ENCODE measurements around the gene DMD.

DMD gene

GRCh38 chrX:32496671-32497070 lies 714.7 kb downstream of the DMD start:
- CTCF ChIA-PET, result no interaction called here
- WGBS (ENCODE audit: insufficient coverage), result 96% methylated on average over 5 of the region's 6 CpGs
- POLR2A ChIA-PET, result no interaction called here

GRCh38 chrX:32495855-32496254 lies 715.5 kb downstream of the DMD start:
- Histone ChIP-seq H3K27me3 (replicated peaks in 2 of 5; ENCODE audit: control insufficient read depth in 4 of 5, insufficient read depth in 5 of 5, low read length in 4 of 5) (peaks cover 0 to 2% (median 0%) of the 10 kb centered on the region in 5 experiments), H3K36me3 (ENCODE audit: control insufficient read depth in 4 of 4, insufficient read depth in 4 of 4, low read length in 3 of 4) (no peaks in the 10 kb centered on the region), H3K9me3 (ENCODE audit: control extremely low read depth in 1 of 5, control insufficient read depth in 4 of 5, insufficient read depth in 2 of 5, low read depth in 1 of 5, low read length in 4 of 5) (no peaks in the 10 kb centered on the region), H3K27ac (ENCODE audit: insufficient read depth in 1 of 2, low read depth in 1 of 2, low read length in 2 of 2, poor library complexity in 1 of 2, severe bottlenecking in 2 of 2) (no peak overlapping the region), H3K4me3 (ENCODE audit: control insufficient read depth in 1 of 7, extremely low read depth in 1 of 7, insufficient read depth in 4 of 7, low read depth in 2 of 7, low read length in 6 of 7) (no peak overlapping the region), H3K4me1 (ENCODE audit: control extremely low read depth in 1 of 4, control insufficient read depth in 4 of 4, insufficient read depth in 4 of 4, low read length in 3 of 4) (no peaks in the 10 kb centered on the region)
- ChIA-PET POLR2A (no interaction called here), CTCF (no interaction called here)
- DNase-seq, result no peak

More at GRCh38 chrX:32496671-32497070, 714.7 kb downstream of the DMD start:
- H3K36me3 ChIP-seq (ENCODE audit: control insufficient read depth in 4 of 4, insufficient read depth in 4 of 4, low read length in 3 of 4), result no peaks in the 10 kb centered on the region
- DNase-seq, result no peak
- H3K9me3 ChIP-seq (ENCODE audit: control extremely low read depth in 1 of 5, control insufficient read depth in 4 of 5, insufficient read depth in 2 of 5, low read depth in 1 of 5, low read length in 4 of 5), result no peaks in the 10 kb centered on the region
- peaks cover 0 to 2% (median 0%) of the 10 kb centered on the region in 5 experiments for H3K27me3 ChIP-seq (replicated peaks in 2 of 5; ENCODE audit: control insufficient read depth in 4 of 5, insufficient read depth in 5 of 5, low read length in 4 of 5)
- H3K4me1 ChIP-seq (ENCODE audit: control extremely low read depth in 1 of 4, control insufficient read depth in 4 of 4, insufficient read depth in 4 of 4, low read length in 3 of 4), result no peaks in the 10 kb centered on the region
- no peak overlapping the region for H3K27ac ChIP-seq (ENCODE audit: insufficient read depth in 1 of 2, low read depth in 1 of 2, low read length in 2 of 2, poor library complexity in 1 of 2, severe bottlenecking in 2 of 2)
- H3K4me3 ChIP-seq (ENCODE audit: control insufficient read depth in 1 of 7, extremely low read depth in 1 of 7, insufficient read depth in 4 of 7, low read depth in 2 of 7, low read length in 6 of 7), result no peak overlapping the region

GRCh38 chrX:32489125-32489524 lies 722.2 kb downstream of the DMD start:
- no peaks in the 10 kb centered on the region for H3K4me1 ChIP-seq (ENCODE audit: control extremely low read depth in 1 of 4, control insufficient read depth in 4 of 4, insufficient read depth in 4 of 4, low read length in 3 of 4)
- peaks cover 0 to 4% (median 0%) of the 10 kb centered on the region in 5 experiments for H3K27me3 ChIP-seq (replicated peaks in 2 of 5; ENCODE audit: control insufficient read depth in 4 of 5, insufficient read depth in 5 of 5, low read length in 4 of 5)
- DNase-seq, result no peak
- WGBS (ENCODE audit: insufficient coverage), result 100% methylated on average over 1 of the region's 3 CpGs
- no peak overlapping the region for H3K4me3 ChIP-seq (ENCODE audit: control insufficient read depth in 1 of 7, extremely low read depth in 1 of 7, insufficient read depth in 4 of 7, low read depth in 2 of 7, low read length in 6 of 7)
- ChIA-PET POLR2A (no interaction called here), CTCF (no interaction called here)
- no peak overlapping the region for H3K27ac ChIP-seq (ENCODE audit: insufficient read depth in 1 of 2, low read depth in 1 of 2, low read length in 2 of 2, poor library complexity in 1 of 2, severe bottlenecking in 2 of 2)
- H3K36me3 ChIP-seq (ENCODE audit: control insufficient read depth in 4 of 4, insufficient read depth in 4 of 4, low read length in 3 of 4), result no peaks in the 10 kb centered on the region
- H3K9me3 ChIP-seq (ENCODE audit: control extremely low read depth in 1 of 5, control insufficient read depth in 4 of 5, insufficient read depth in 2 of 5, low read depth in 1 of 5, low read length in 4 of 5), result no peaks in the 10 kb centered on the region

GRCh38 chrX:32483534-32484136 lies 727.7 kb downstream of the DMD start:
- ChIA-PET POLR2A (no interaction called here), CTCF (no interaction called here)
- Histone ChIP-seq H3K27me3 (replicated peaks in 2 of 5; ENCODE audit: control insufficient read depth in 4 of 5, insufficient read depth in 5 of 5, low read length in 4 of 5) (peaks cover 0 to 4% (median 0%) of the 10 kb centered on the region in 5 experiments), H3K4me1 (ENCODE audit: control extremely low read depth in 1 of 4, control insufficient read depth in 4 of 4, insufficient read depth in 4 of 4, low read length in 3 of 4) (no peaks in the 10 kb centered on the region), H3K9me3 (ENCODE audit: control extremely low read depth in 1 of 5, control insufficient read depth in 4 of 5, insufficient read depth in 2 of 5, low read depth in 1 of 5, low read length in 4 of 5) (no peaks in the 10 kb centered on the region), H3K36me3 (ENCODE audit: control insufficient read depth in 4 of 4, insufficient read depth in 4 of 4, low read length in 3 of 4) (no peaks in the 10 kb centered on the region), H3K27ac (ENCODE audit: insufficient read depth in 1 of 2, low read depth in 1 of 2, low read length in 2 of 2, poor library complexity in 1 of 2, severe bottlenecking in 2 of 2) (no peak overlapping the region), H3K4me3 (ENCODE audit: control insufficient read depth in 1 of 7, extremely low read depth in 1 of 7, insufficient read depth in 4 of 7, low read depth in 2 of 7, low read length in 6 of 7) (no peak overlapping the region)
- WGBS (ENCODE audit: insufficient coverage), result no CpG with 5 or more reads among the region's 3 CpGs
- no peak for DNase-seq

- 83% methylated on average over 1 of the region's 2 CpGs for WGBS (ENCODE audit: insufficient coverage)
- Histone ChIP-seq H3K27me3 (replicated peaks in 2 of 5; ENCODE audit: control insufficient read depth in 4 of 5, insufficient read depth in 5 of 5, low read length in 4 of 5) (peaks cover 0 to 4% (median 0%) of the 10 kb centered on the region in 5 experiments), H3K36me3 (ENCODE audit: control insufficient read depth in 4 of 4, insufficient read depth in 4 of 4, low read length in 3 of 4) (no peaks in the 10 kb centered on the region), H3K27ac (ENCODE audit: insufficient read depth in 1 of 2, low read depth in 1 of 2, low read length in 2 of 2, poor library complexity in 1 of 2, severe bottlenecking in 2 of 2) (no peak overlapping the region), H3K4me1 (ENCODE audit: control extremely low read depth in 1 of 4, control insufficient read depth in 4 of 4, insufficient read depth in 4 of 4, low read length in 3 of 4) (no peaks in the 10 kb centered on the region), H3K4me3 (ENCODE audit: control insufficient read depth in 1 of 7, extremely low read depth in 1 of 7, insufficient read depth in 4 of 7, low read depth in 2 of 7, low read length in 6 of 7) (no peak overlapping the region), H3K9me3 (ENCODE audit: control extremely low read depth in 1 of 5, control insufficient read depth in 4 of 5, insufficient read depth in 2 of 5, low read depth in 1 of 5, low read length in 4 of 5) (no peaks in the 10 kb centered on the region)
- DNase-seq, result no peak
- POLR2A ChIA-PET, result no interaction called here
- CTCF ChIA-PET, result no interaction called here
These were observed 731.3 kb downstream of the DMD start for GRCh38 chrX:32480019-32480418.

GRCh38 chrX:32472364-32472763 lies 739.0 kb downstream of the DMD start:
- peaks cover 0 to 3% (median 0%) of the 10 kb centered on the region in 5 experiments for H3K27me3 ChIP-seq (replicated peaks in 2 of 5; ENCODE audit: control insufficient read depth in 4 of 5, insufficient read depth in 5 of 5, low read length in 4 of 5)
- H3K4me1 ChIP-seq (ENCODE audit: control extremely low read depth in 1 of 4, control insufficient read depth in 4 of 4, insufficient read depth in 4 of 4, low read length in 3 of 4), result no peaks in the 10 kb centered on the region
- H3K4me3 ChIP-seq (ENCODE audit: control insufficient read depth in 1 of 7, extremely low read depth in 1 of 7, insufficient read depth in 4 of 7, low read depth in 2 of 7, low read length in 6 of 7), result no peak overlapping the region
- DNase-seq, result no peak
- CTCF ChIA-PET, result no interaction called here
- no peaks in the 10 kb centered on the region for H3K36me3 ChIP-seq (ENCODE audit: control insufficient read depth in 4 of 4, insufficient read depth in 4 of 4, low read length in 3 of 4)
- no peak overlapping the region for H3K27ac ChIP-seq (ENCODE audit: insufficient read depth in 1 of 2, low read depth in 1 of 2, low read length in 2 of 2, poor library complexity in 1 of 2, severe bottlenecking in 2 of 2)
- H3K9me3 ChIP-seq (ENCODE audit: control extremely low read depth in 1 of 5, control insufficient read depth in 4 of 5, insufficient read depth in 2 of 5, low read depth in 1 of 5, low read length in 4 of 5), result no peaks in the 10 kb centered on the region
- POLR2A ChIA-PET, result no interaction called here
- 70% methylated on average over 1 of the region's 3 CpGs for WGBS (ENCODE audit: insufficient coverage)

GRCh38 chrX:32455704-32456103 lies 755.6 kb downstream of the DMD start:
- H3K4me3 ChIP-seq (ENCODE audit: control insufficient read depth in 1 of 7, extremely low read depth in 1 of 7, insufficient read depth in 4 of 7, low read depth in 2 of 7, low read length in 6 of 7), result no peak overlapping the region
- H3K9me3 ChIP-seq (ENCODE audit: control extremely low read depth in 1 of 5, control insufficient read depth in 4 of 5, insufficient read depth in 2 of 5, low read depth in 1 of 5, low read length in 4 of 5), result no peaks in the 10 kb centered on the region
- no peak for DNase-seq
- POLR2A ChIA-PET, result no interaction called here
- no peak overlapping the region for H3K27ac ChIP-seq (ENCODE audit: insufficient read depth in 1 of 2, low read depth in 1 of 2, low read length in 2 of 2, poor library complexity in 1 of 2, severe bottlenecking in 2 of 2)
- 100% methylated on average over 1 of the region's 2 CpGs for WGBS (ENCODE audit: insufficient coverage)
- CTCF ChIA-PET, result no interaction called here
- no peaks in the 10 kb centered on the region for H3K36me3 ChIP-seq (ENCODE audit: control insufficient read depth in 4 of 4, insufficient read depth in 4 of 4, low read length in 3 of 4)
- H3K4me1 ChIP-seq (ENCODE audit: control extremely low read depth in 1 of 4, control insufficient read depth in 4 of 4, insufficient read depth in 4 of 4, low read length in 3 of 4), result no peaks in the 10 kb centered on the region
- peaks cover 0 to 9% (median 0%) of the 10 kb centered on the region in 5 experiments for H3K27me3 ChIP-seq (replicated peaks in 2 of 5; ENCODE audit: control insufficient read depth in 4 of 5, insufficient read depth in 5 of 5, low read length in 4 of 5)
